Stimulated activated naive B cell treated with anti-CD40 and anti-IgM and Interleukin-4, amounts not matched to agents 10 μg/mL and 1 μg/mL and 100 μg/mL, for 72 hours (primary cell): ENCODE results near the gene HSD17B8.
"Not testable (repeated sequence)": the region's sequence is repeated elsewhere in the genome, so short reads cannot be mapped to it uniquely, and the experiment has no call there.

Experiments used
- ATAC-seq, 2 donors: fragments of 150-1000 bp; cut with Tn5 transposase; replicated peaks; 2 replicates each; pipeline ENCODE4 v1.10.0; 2021; ENCODE audit warnings: moderate library complexity in 1 of 2
- DNase-seq: peaks from one replicate; pipeline ENCODE4 v3.0.0; 2021
- H3K27ac Mint-ChIP-seq: one replicate; pipeline ENCODE4 v1.8.0; 2022; ENCODE audit warnings: mild to moderate bottlenecking, mixed read lengths
- H3K27me3 Mint-ChIP-seq, 2 donors: one replicate each; pipeline ENCODE4 v1.8.0; 2022; ENCODE audit warnings: mixed read lengths in 2 of 2
- H3K36me3 Mint-ChIP-seq, 2 donors: one replicate each; pipeline ENCODE4 v1.8.0; 2022; ENCODE audit warnings: mixed read lengths in 2 of 2, mild to moderate bottlenecking in 1 of 2
- H3K4me1 Mint-ChIP-seq, 2 donors: one replicate each; pipeline ENCODE4 v1.8.0; 2022; ENCODE audit warnings: mixed read lengths in 2 of 2, mild to moderate bottlenecking in 1 of 2
- H3K4me3 Mint-ChIP-seq, 2 donors: one replicate each; pipeline ENCODE4 v1.8.0; 2022; ENCODE audit warnings: mild to moderate bottlenecking in 2 of 2, mixed read lengths in 2 of 2, moderate library complexity in 1 of 2
- H3K9me3 Mint-ChIP-seq, 2 donors: one replicate each; pipeline ENCODE4 v1.8.0; 2022; ENCODE audit warnings: mixed read lengths in 2 of 2, mild to moderate bottlenecking in 1 of 2

HSD17B8 gene

GRCh38 chr6:33212857-33213165, 8.4 kb downstream of the HSD17B8 start:
- H3K9me3 Mint-ChIP-seq: no peaks in the 10 kb centered on the region
- peaks cover 21 to 35% of the 10 kb centered on the region in 2 donors for H3K36me3 Mint-ChIP-seq
- peak overlapping the region; percentile 84 to 90 for H3K4me3 Mint-ChIP-seq
- H3K27me3 Mint-ChIP-seq: peaks cover 43 to 49% of the 10 kb centered on the region in 2 donors
- peaks cover 30 to 41% of the 10 kb centered on the region in 2 donors for H3K4me1 Mint-ChIP-seq
- no peak for DNase-seq
- no peak for ATAC-seq
- H3K27ac Mint-ChIP-seq: peak overlapping the region; percentile 39

- Mint-ChIP-seq H3K27ac (peak overlapping the region; percentile 72), H3K9me3 (no peaks in the 10 kb centered on the region), H3K4me1 (peaks cover 29 to 39% of the 10 kb centered on the region in 2 donors), H3K4me3 (peak overlapping the region; percentile 84 to 90), H3K36me3 (peaks cover 21 to 33% of the 10 kb centered on the region in 2 donors), H3K27me3 (peaks cover 48 to 54% of the 10 kb centered on the region in 2 donors)
- DNase-seq (no peak), ATAC-seq (peak; percentile 68)
Measured at GRCh38 chr6:33213166-33213988, 8.9 kb downstream of the HSD17B8 start.

GRCh38 chr6:33213989-33214335, 9.5 kb downstream of the HSD17B8 start:
- H3K4me1 Mint-ChIP-seq: peaks cover 28 to 35% of the 10 kb centered on the region in 2 donors
- DNase-seq (no peak), ATAC-seq (peak; percentile 13 to 21)
- peak overlapping the region; percentile 84 to 90 for H3K4me3 Mint-ChIP-seq
- H3K36me3 Mint-ChIP-seq: peaks cover 21 to 33% of the 10 kb centered on the region in 2 donors
- H3K9me3 Mint-ChIP-seq: no peaks in the 10 kb centered on the region
- peak overlapping the region; percentile 72 for H3K27ac Mint-ChIP-seq
- H3K27me3 Mint-ChIP-seq: peaks cover 53 to 54% of the 10 kb centered on the region in 2 donors

- H3K9me3 Mint-ChIP-seq: no peaks in the 10 kb centered on the region
- no peak overlapping the region for H3K4me3 Mint-ChIP-seq
- peaks cover 11 to 22% of the 10 kb centered on the region in 2 donors for H3K36me3 Mint-ChIP-seq
- peaks cover 23% of the 10 kb centered on the region in 2 donors for H3K4me1 Mint-ChIP-seq
- peaks cover 54 to 60% of the 10 kb centered on the region in 2 donors for H3K27me3 Mint-ChIP-seq
- no peak overlapping the region for H3K27ac Mint-ChIP-seq
- DNase-seq (no peak), ATAC-seq (no peak)
Measured at GRCh38 chr6:33215271-33216116, 11.0 kb downstream of the HSD17B8 start.

GRCh38 chr6:33216117-33216649, 11.7 kb downstream of the HSD17B8 start:
- ATAC-seq (no peak), DNase-seq (no peak)
- Mint-ChIP-seq H3K9me3 (no peaks in the 10 kb centered on the region), H3K36me3 (peaks cover 10 to 17% of the 10 kb centered on the region in 2 donors), H3K4me1 (peaks cover 23% of the 10 kb centered on the region in 2 donors), H3K27ac (no peak overlapping the region), H3K27me3 (peaks cover 56 to 60% of the 10 kb centered on the region in 2 donors), H3K4me3 (no peak overlapping the region)

- Mint-ChIP-seq H3K27ac (no peak overlapping the region), H3K27me3 (peaks cover 61 to 64% of the 10 kb centered on the region in 2 donors), H3K4me3 (no peak overlapping the region), H3K9me3 (no peaks in the 10 kb centered on the region), H3K36me3 (peaks cover 6 to 12% of the 10 kb centered on the region in 2 donors), H3K4me1 (peaks cover 19 to 22% of the 10 kb centered on the region in 2 donors)
- no peak for ATAC-seq
- no peak for DNase-seq
Measured at GRCh38 chr6:33217246-33217645, 12.8 kb downstream of the HSD17B8 start.

- H3K36me3 Mint-ChIP-seq: peaks cover 3 to 8% of the 10 kb centered on the region in 2 donors
- DNase-seq: no peak
Measured at GRCh38 chr6:33217681-33218080, 13.2 kb downstream of the HSD17B8 start.

GRCh38 chr6:33226503-33227120, 22.2 kb downstream of the HSD17B8 start:
- not testable (repeated sequence) for ATAC-seq, H3K4me1 Mint-ChIP-seq, H3K4me3 Mint-ChIP-seq, H3K36me3 Mint-ChIP-seq, H3K9me3 Mint-ChIP-seq, DNase-seq, H3K27ac Mint-ChIP-seq
- peaks cover 25 to 55% of the 10 kb centered on the region in 2 donors for H3K27me3 Mint-ChIP-seq

More at GRCh38 chr6:33217681-33218080, 13.2 kb downstream of the HSD17B8 start:
- no peak for ATAC-seq
- peaks cover 16 to 17% of the 10 kb centered on the region in 2 donors for H3K4me1 Mint-ChIP-seq
- H3K27me3 Mint-ChIP-seq: peaks cover 61 to 62% of the 10 kb centered on the region in 2 donors
- no peaks in the 10 kb centered on the region for H3K9me3 Mint-ChIP-seq
- H3K27ac Mint-ChIP-seq: no peak overlapping the region
- H3K4me3 Mint-ChIP-seq: no peak overlapping the region

- Mint-ChIP-seq H3K27me3 (peaks cover 42 to 55% of the 10 kb centered on the region in 2 donors), H3K4me3 (no peak overlapping the region), H3K9me3 (peaks cover 0 to 1% of the 10 kb centered on the region in 2 donors), H3K27ac (no peak overlapping the region), H3K36me3 (no peaks in the 10 kb centered on the region), H3K4me1 (no peaks in the 10 kb centered on the region)
- DNase-seq: no peak
- no peak for ATAC-seq
Measured at GRCh38 chr6:33235221-33235634, 30.8 kb downstream of the HSD17B8 start.

GRCh38 chr6:33236328-33236727, 31.9 kb downstream of the HSD17B8 start:
- H3K9me3 Mint-ChIP-seq: peaks cover 0 to 1% of the 10 kb centered on the region in 2 donors
- H3K27ac Mint-ChIP-seq: no peak overlapping the region
- ATAC-seq (no peak), DNase-seq (no peak)
- H3K27me3 Mint-ChIP-seq: peaks cover 41 to 57% of the 10 kb centered on the region in 2 donors
- H3K4me3 Mint-ChIP-seq: no peak overlapping the region
- H3K4me1 Mint-ChIP-seq: no peaks in the 10 kb centered on the region
- H3K36me3 Mint-ChIP-seq: no peaks in the 10 kb centered on the region

GRCh38 chr6:33236852-33237251, 32.4 kb downstream of the HSD17B8 start:
- ATAC-seq (no peak), DNase-seq (no peak)
- Mint-ChIP-seq H3K9me3 (peaks cover 0 to 1% of the 10 kb centered on the region in 2 donors), H3K27ac (no peak overlapping the region), H3K36me3 (no peaks in the 10 kb centered on the region), H3K4me3 (no peak overlapping the region), H3K4me1 (peaks cover 0 to 3% of the 10 kb centered on the region in 2 donors), H3K27me3 (peaks cover 38 to 53% of the 10 kb centered on the region in 2 donors)

GRCh38 chr6:33237741-33238140, 33.3 kb downstream of the HSD17B8 start:
- peaks cover 0 to 1% of the 10 kb centered on the region in 2 donors for H3K9me3 Mint-ChIP-seq
- H3K27ac Mint-ChIP-seq: no peak overlapping the region
- H3K4me3 Mint-ChIP-seq: no peak overlapping the region
- H3K36me3 Mint-ChIP-seq: no peaks in the 10 kb centered on the region
- H3K27me3 Mint-ChIP-seq: peaks cover 36 to 53% of the 10 kb centered on the region in 2 donors
- no peak for DNase-seq
- ATAC-seq: no peak
- peaks cover 0 to 6% of the 10 kb centered on the region in 2 donors for H3K4me1 Mint-ChIP-seq

- DNase-seq (no peak), ATAC-seq (peak in 1 of 2 donors; percentile 36)
- Mint-ChIP-seq H3K27ac (no peak overlapping the region), H3K27me3 (peaks cover 24 to 32% of the 10 kb centered on the region in 2 donors), H3K9me3 (no peaks in the 10 kb centered on the region), H3K36me3 (no peaks in the 10 kb centered on the region), H3K4me1 (peaks cover 0 to 6% of the 10 kb centered on the region in 2 donors), H3K4me3 (no peak overlapping the region)
Measured at GRCh38 chr6:33241968-33242367, 37.5 kb downstream of the HSD17B8 start.

GRCh38 chr6:33243476-33243875, 39.0 kb downstream of the HSD17B8 start:
- H3K27ac Mint-ChIP-seq: no peak overlapping the region
- H3K27me3 Mint-ChIP-seq: peaks cover 24 to 27% of the 10 kb centered on the region in 2 donors
- peaks cover 4 to 10% of the 10 kb centered on the region in 2 donors for H3K4me1 Mint-ChIP-seq
- ATAC-seq: no peak
- DNase-seq: no peak
- H3K36me3 Mint-ChIP-seq: no peaks in the 10 kb centered on the region
- no peaks in the 10 kb centered on the region for H3K9me3 Mint-ChIP-seq
- H3K4me3 Mint-ChIP-seq: no peak overlapping the region
